Type B pancreatic cell (in vitro differentiated cells): Measurements from ENCODE around the gene SIRT6. TPM values are rescaled to one million over a fixed set of nuclear protein-coding genes. Genes with fewer than 3 reads are reported as not detected.
"Not testable (repeated sequence)": the region's sequence is repeated elsewhere in the genome, so short reads cannot be mapped to it uniquely, and the experiment has no call there.

Source experiments
- DNase-seq: peaks from one replicate; pipeline ENCODE4 v3.0.0; 2021; ENCODE audit warnings: mixed read lengths; ENCODE audit not compliant: unreplicated experiment; ENCODE audit errors: extremely low spot score
- H3K27ac Mint-ChIP-seq: 2 replicates; pipeline ENCODE4 v1.8.0; 2021; ENCODE audit warnings: mild to moderate bottlenecking, mixed read lengths
- H3K27me3 Mint-ChIP-seq: 2 replicates; pipeline ENCODE4 v1.8.0; 2021; ENCODE audit warnings: mixed read lengths
- H3K36me3 Mint-ChIP-seq: 2 replicates; pipeline ENCODE4 v1.8.0; 2021; ENCODE audit warnings: mixed read lengths
- H3K4me1 Mint-ChIP-seq: one replicate; pipeline ENCODE4 v1.8.0; 2021; ENCODE audit warnings: mixed read lengths; ENCODE audit not compliant: unreplicated experiment
- H3K4me3 Mint-ChIP-seq: 2 replicates; pipeline ENCODE4 v1.8.0; 2021; ENCODE audit warnings: mild to moderate bottlenecking, mixed read lengths
- H3K9me3 Mint-ChIP-seq: 2 replicates; pipeline ENCODE4 v1.8.0; 2021; ENCODE audit warnings: mixed read lengths
- CTCF ChIP-seq: fragments of 200-600 bp; sonication (generic); conservative IDR thresholded peaks from 2 replicates; pipeline ENCODE4 v1.5.0; 2021; ENCODE audit warnings: antibody characterized with exemption, mild to moderate bottlenecking
- total RNA-seq: library from RNA; stranded (reverse); gene quantifications from 2 replicates; pipeline ENCODE4 v1.2.1, GENCODE V29; 2021; ENCODE audit warnings: low replicate concordance

SIRT6 gene
- total RNA-seq, 1 donor from 2014 or later: 29.2 TPM

- Mint-ChIP-seq H3K36me3 (no peaks in the 10 kb centered on the region), H3K4me1 (no peaks in the 10 kb centered on the region), H3K27ac (no peak overlapping the region), H3K27me3 (peaks cover 32% of the 10 kb centered on the region), H3K9me3 (no peaks in the 10 kb centered on the region), H3K4me3 (no peak overlapping the region)
- no peak for TF ChIP-seq CTCF
- DNase-seq: no peak
Measured at GRCh38 chr19:4164262-4164661, 18.1 kb downstream of the SIRT6 start.

- no peak for DNase-seq
- H3K27me3 Mint-ChIP-seq: peaks cover 18% of the 10 kb centered on the region
- H3K27ac Mint-ChIP-seq: no peak overlapping the region
- TF ChIP-seq CTCF: no peak
- no peaks in the 10 kb centered on the region for H3K4me1 Mint-ChIP-seq
- no peak overlapping the region for H3K4me3 Mint-ChIP-seq
- no peaks in the 10 kb centered on the region for H3K36me3 Mint-ChIP-seq
- no peaks in the 10 kb centered on the region for H3K9me3 Mint-ChIP-seq
Measured at GRCh38 chr19:4161415-4162077, 20.8 kb downstream of the SIRT6 start.

- not testable (repeated sequence) for H3K9me3 Mint-ChIP-seq, DNase-seq, H3K27ac Mint-ChIP-seq, H3K4me3 Mint-ChIP-seq, H3K36me3 Mint-ChIP-seq, H3K4me1 Mint-ChIP-seq, H3K27me3 Mint-ChIP-seq
Measured at GRCh38 chr19:4157971-4158370, 24.4 kb downstream of the SIRT6 start.

GRCh38 chr19:4157164-4157563 lies 25.2 kb downstream of the SIRT6 start:
- Mint-ChIP-seq H3K36me3 (no peaks in the 10 kb centered on the region), H3K27ac (no peak overlapping the region), H3K4me1 (no peaks in the 10 kb centered on the region), H3K27me3 (peaks cover 15% of the 10 kb centered on the region), H3K9me3 (no peaks in the 10 kb centered on the region), H3K4me3 (no peak overlapping the region)
- TF ChIP-seq CTCF: no peak
- DNase-seq: no peak

GRCh38 chr19:4154571-4155312 lies 27.6 kb downstream of the SIRT6 start:
- DNase-seq: no peak
- Mint-ChIP-seq H3K27ac (no peak overlapping the region), H3K27me3 (peaks cover 20% of the 10 kb centered on the region), H3K4me1 (no peaks in the 10 kb centered on the region), H3K36me3 (no peaks in the 10 kb centered on the region), H3K4me3 (no peak overlapping the region), H3K9me3 (no peaks in the 10 kb centered on the region)
- no peak for TF ChIP-seq CTCF

GRCh38 chr19:4152241-4152998 lies 29.9 kb downstream of the SIRT6 start:
- H3K36me3 Mint-ChIP-seq: no peaks in the 10 kb centered on the region
- no peaks in the 10 kb centered on the region for H3K4me1 Mint-ChIP-seq
- H3K9me3 Mint-ChIP-seq: no peaks in the 10 kb centered on the region
- no peak for DNase-seq
- H3K4me3 Mint-ChIP-seq: no peak overlapping the region
- H3K27me3 Mint-ChIP-seq: peaks cover 25% of the 10 kb centered on the region
- no peak overlapping the region for H3K27ac Mint-ChIP-seq
- TF ChIP-seq CTCF: no peak
